AG04450 (cell line): ENCODE data around the gene MAGI2. TPM values are rescaled to one million over a fixed set of nuclear protein-coding genes. Genes with fewer than 3 reads are reported as not detected.

ENCODE experiments used
- CTCF ChIA-PET: fragments of 300-600, 350-600 bp; formaldehyde crosslinking; extraction: SDS; loops from one replicate; lab custom pipeline; 2022; ENCODE audit warnings: antibody characterized with exemption, inconsistent platforms; lab: Charles Lee
- POLR2A ChIA-PET: fragments of 350-600 bp; formaldehyde crosslinking; extraction: SDS; loops from one replicate; lab custom pipeline; 2021; ENCODE audit warnings: antibody characterized with exemption, inconsistent platforms; lab: Yijun Ruan, JAX
- DNase-seq: peaks from one replicate; pipeline ENCODE4 v3.0.0-alpha.2; 2011; ENCODE audit warnings: low read depth, low spot score
- H3K27ac ChIP-seq: one replicate; pipeline ENCODE4 v1.5.1; 2012; ENCODE audit warnings: low read depth, low read length, control low read depth
- H3K27me3 ChIP-seq: one replicate; pipeline ENCODE4 v1.6.0; 2012; ENCODE audit warnings: low read length; ENCODE audit not compliant: control insufficient read depth, insufficient read depth
- H3K4me3 ChIP-seq: 2 replicates; pipeline ENCODE4 v1.5.1; 2011; ENCODE audit warnings: mild to moderate bottlenecking, low read depth, low read length, control low read depth
- H3K9me3 ChIP-seq: 2 replicates; pipeline ENCODE4 v1.5.1; 2012; ENCODE audit warnings: low read length; ENCODE audit not compliant: control insufficient read depth, insufficient read depth
- CTCF ChIP-seq: IDR thresholded peaks from 2 replicates; pipeline ENCODE4 v1.5.1; 2011; ENCODE audit warnings: low read depth, low read length, control low read depth, inconsistent platforms
- polyA plus RNA-seq: library from polyadenylated mRNA; depleted of rRNA; stranded (reverse); fragments of >200 nt; gene quantifications from 2 replicates; pipeline ENCODE4 v1.2.3, GENCODE V29; 2011

The MAGI2 gene
- polyA plus RNA-seq, 1 experiment: 2.3 TPM

GRCh38 chr7:78413568-78413967 is 1039.9 kb downstream of the MAGI2 start:
- Histone ChIP-seq H3K27ac (no peak overlapping the region), H3K4me3 (no peak overlapping the region), H3K9me3 (no peaks in the 10 kb centered on the region), H3K27me3 (no peaks in the 10 kb centered on the region)
- DNase-seq: no peak
- ChIA-PET CTCF (no interaction called here), POLR2A (no interaction called here)
- no peak for TF ChIP-seq CTCF

GRCh38 chr7:78412216-78412858 is 1041.1 kb downstream of the MAGI2 start:
- ChIA-PET CTCF (no interaction called here), POLR2A (no interaction called here)
- TF ChIP-seq CTCF: no peak
- Histone ChIP-seq H3K4me3 (no peak overlapping the region), H3K27me3 (no peaks in the 10 kb centered on the region), H3K9me3 (no peaks in the 10 kb centered on the region), H3K27ac (no peak overlapping the region)
- no peak for DNase-seq

- POLR2A ChIA-PET: no interaction called here
Observed at GRCh38 chr7:78407031-78407430, 1046.4 kb downstream of the MAGI2 start.

GRCh38 chr7:78406531-78406930 is 1046.9 kb downstream of the MAGI2 start:
- ChIA-PET CTCF (interaction anchor here (1.0 kb wide), 1 partner anchor 272 kb away, joined by 3 read pairs; no protein-coding TSS in a partner anchor), POLR2A (no interaction called here)
- Histone ChIP-seq H3K27ac (no peak overlapping the region), H3K27me3 (no peaks in the 10 kb centered on the region), H3K9me3 (no peaks in the 10 kb centered on the region), H3K4me3 (no peak overlapping the region)
- DNase-seq: no peak
- TF ChIP-seq CTCF: no peak

More at GRCh38 chr7:78407031-78407430, 1046.4 kb downstream of the MAGI2 start:
- no peak for DNase-seq
- Histone ChIP-seq H3K27ac (no peak overlapping the region), H3K27me3 (no peaks in the 10 kb centered on the region), H3K9me3 (no peaks in the 10 kb centered on the region), H3K4me3 (no peak overlapping the region)
- CTCF ChIA-PET: interaction anchor here (1.0 kb wide), 1 partner anchor 273 kb away, joined by 3 read pairs; no protein-coding TSS in a partner anchor
- no peak for TF ChIP-seq CTCF

- Histone ChIP-seq H3K9me3 (no peaks in the 10 kb centered on the region), H3K27ac (no peak overlapping the region), H3K27me3 (no peaks in the 10 kb centered on the region), H3K4me3 (no peak overlapping the region)
- POLR2A ChIA-PET: no interaction called here
- TF ChIP-seq CTCF: no peak
- no peak for DNase-seq
- CTCF ChIA-PET: no interaction called here
Observed at GRCh38 chr7:78402096-78402495, 1051.4 kb downstream of the MAGI2 start.
